ENCODE data around the gene TMEM131. TPM values are rescaled to one million over a fixed set of nuclear protein-coding genes. Genes with fewer than 3 reads are reported as not detected.

The TMEM131 gene
- total and polyA plus RNA-seq, 10 of the 15 experiments (the other 5 are each of a cell fraction or from before 2014, with no cell fraction given): 6.0 to 48.2 (median 23.2) TPM

DNA sequence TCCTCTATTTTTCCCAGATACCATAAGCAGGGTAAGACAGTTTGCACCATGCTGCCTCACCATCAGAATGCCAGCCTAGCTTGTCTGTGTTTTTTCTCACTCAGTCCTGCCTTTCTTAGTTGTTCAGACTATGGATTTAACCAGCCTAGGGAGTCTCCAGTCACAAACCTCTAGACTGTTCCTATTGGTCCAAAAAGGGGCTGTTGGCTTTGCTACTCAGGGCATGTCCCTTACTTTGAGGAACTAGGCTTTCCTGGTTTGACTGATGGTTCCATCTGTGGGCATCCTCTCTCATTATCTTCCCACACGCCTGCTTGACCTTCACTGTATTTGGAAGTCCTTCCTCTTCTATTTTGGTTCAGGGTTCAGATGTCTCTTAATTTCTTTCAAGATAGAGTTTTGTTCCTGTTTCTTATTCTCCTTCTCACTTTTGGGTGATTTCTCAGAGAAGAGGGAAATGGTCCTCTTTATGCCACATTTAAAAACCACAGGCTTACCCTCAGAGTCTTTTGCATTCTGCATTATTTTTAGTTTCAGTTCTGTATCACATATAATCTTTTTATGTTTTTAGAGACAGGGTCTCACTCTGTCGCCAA, 31.3 kb upstream of the TMEM131 start (continued):
- TF ChIP-seq, protein P1, sequence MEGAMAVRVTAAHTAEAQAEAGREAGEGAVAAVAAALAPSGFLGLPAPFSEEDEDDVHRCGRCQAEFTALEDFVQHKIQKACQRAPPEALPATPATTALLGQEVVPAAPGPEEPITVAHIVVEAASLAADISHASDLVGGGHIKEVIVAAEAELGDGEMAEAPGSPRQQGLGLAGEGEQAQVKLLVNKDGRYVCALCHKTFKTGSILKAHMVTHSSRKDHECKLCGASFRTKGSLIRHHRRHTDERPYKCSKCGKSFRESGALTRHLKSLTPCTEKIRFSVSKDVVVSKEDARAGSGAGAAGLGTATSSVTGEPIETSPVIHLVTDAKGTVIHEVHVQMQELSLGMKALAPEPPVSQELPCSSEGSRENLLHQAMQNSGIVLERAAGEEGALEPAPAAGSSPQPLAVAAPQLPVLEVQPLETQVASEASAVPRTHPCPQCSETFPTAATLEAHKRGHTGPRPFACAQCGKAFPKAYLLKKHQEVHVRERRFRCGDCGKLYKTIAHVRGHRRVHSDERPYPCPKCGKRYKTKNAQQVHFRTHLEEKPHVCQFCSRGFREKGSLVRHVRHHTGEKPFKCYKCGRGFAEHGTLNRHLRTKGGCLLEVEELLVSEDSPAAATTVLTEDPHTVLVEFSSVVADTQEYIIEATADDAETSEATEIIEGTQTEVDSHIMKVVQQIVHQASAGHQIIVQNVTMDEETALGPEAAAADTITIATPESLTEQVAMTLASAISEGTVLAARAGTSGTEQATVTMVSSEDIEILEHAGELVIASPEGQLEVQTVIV (IDR thresholded peaks at IDR 0.05; ENCODE audit: borderline replicate concordance, partially characterized antibody): no peak
- TF ChIP-seq, protein P2, sequence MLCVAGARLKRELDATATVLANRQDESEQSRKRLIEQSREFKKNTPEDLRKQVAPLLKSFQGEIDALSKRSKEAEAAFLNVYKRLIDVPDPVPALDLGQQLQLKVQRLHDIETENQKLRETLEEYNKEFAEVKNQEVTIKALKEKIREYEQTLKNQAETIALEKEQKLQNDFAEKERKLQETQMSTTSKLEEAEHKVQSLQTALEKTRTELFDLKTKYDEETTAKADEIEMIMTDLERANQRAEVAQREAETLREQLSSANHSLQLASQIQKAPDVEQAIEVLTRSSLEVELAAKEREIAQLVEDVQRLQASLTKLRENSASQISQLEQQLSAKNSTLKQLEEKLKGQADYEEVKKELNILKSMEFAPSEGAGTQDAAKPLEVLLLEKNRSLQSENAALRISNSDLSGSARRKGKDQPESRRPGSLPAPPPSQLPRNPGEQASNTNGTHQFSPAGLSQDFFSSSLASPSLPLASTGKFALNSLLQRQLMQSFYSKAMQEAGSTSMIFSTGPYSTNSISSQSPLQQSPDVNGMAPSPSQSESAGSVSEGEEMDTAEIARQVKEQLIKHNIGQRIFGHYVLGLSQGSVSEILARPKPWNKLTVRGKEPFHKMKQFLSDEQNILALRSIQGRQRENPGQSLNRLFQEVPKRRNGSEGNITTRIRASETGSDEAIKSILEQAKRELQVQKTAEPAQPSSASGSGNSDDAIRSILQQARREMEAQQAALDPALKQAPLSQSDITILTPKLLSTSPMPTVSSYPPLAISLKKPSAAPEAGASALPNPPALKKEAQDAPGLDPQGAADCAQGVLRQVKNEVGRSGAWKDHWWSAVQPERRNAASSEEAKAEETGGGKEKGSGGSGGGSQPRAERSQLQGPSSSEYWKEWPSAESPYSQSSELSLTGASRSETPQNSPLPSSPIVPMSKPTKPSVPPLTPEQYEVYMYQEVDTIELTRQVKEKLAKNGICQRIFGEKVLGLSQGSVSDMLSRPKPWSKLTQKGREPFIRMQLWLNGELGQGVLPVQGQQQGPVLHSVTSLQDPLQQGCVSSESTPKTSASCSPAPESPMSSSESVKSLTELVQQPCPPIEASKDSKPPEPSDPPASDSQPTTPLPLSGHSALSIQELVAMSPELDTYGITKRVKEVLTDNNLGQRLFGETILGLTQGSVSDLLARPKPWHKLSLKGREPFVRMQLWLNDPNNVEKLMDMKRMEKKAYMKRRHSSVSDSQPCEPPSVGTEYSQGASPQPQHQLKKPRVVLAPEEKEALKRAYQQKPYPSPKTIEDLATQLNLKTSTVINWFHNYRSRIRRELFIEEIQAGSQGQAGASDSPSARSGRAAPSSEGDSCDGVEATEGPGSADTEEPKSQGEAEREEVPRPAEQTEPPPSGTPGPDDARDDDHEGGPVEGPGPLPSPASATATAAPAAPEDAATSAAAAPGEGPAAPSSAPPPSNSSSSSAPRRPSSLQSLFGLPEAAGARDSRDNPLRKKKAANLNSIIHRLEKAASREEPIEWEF (IDR thresholded peaks at IDR 0.05; ENCODE audit: insufficient replicate concordance, low read depth, low read length): peak; percentile 54
- TF ChIP-seq IKZF1 (conservative IDR thresholded peaks at IDR 0.05) (peak; percentile 99), RCOR1 (conservative IDR thresholded peaks at IDR 0.05; ENCODE audit: low read depth, low read length) (peak; percentile 89; the same call in 1 of the 2 replicates), EP300 (IDR thresholded peaks at IDR 0.05; ENCODE audit: borderline replicate concordance in 1 of 2, control insufficient read depth in 1 of 2, low read depth in 2 of 2, low read length in 2 of 2) (peak; percentile 87 to 93)
- TF ChIP-seq, protein P3, sequence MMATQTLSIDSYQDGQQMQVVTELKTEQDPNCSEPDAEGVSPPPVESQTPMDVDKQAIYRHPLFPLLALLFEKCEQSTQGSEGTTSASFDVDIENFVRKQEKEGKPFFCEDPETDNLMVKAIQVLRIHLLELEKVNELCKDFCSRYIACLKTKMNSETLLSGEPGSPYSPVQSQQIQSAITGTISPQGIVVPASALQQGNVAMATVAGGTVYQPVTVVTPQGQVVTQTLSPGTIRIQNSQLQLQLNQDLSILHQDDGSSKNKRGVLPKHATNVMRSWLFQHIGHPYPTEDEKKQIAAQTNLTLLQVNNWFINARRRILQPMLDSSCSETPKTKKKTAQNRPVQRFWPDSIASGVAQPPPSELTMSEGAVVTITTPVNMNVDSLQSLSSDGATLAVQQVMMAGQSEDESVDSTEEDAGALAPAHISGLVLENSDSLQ (IDR thresholded peaks at IDR 0.05): peak; percentile 43; the same call in 1 of the 2 replicates
- TF ChIP-seq, protein P4, sequence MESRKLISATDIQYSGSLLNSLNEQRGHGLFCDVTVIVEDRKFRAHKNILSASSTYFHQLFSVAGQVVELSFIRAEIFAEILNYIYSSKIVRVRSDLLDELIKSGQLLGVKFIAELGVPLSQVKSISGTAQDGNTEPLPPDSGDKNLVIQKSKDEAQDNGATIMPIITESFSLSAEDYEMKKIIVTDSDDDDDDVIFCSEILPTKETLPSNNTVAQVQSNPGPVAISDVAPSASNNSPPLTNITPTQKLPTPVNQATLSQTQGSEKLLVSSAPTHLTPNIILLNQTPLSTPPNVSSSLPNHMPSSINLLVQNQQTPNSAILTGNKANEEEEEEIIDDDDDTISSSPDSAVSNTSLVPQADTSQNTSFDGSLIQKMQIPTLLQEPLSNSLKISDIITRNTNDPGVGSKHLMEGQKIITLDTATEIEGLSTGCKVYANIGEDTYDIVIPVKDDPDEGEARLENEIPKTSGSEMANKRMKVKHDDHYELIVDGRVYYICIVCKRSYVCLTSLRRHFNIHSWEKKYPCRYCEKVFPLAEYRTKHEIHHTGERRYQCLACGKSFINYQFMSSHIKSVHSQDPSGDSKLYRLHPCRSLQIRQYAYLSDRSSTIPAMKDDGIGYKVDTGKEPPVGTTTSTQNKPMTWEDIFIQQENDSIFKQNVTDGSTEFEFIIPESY (IDR thresholded peaks at IDR 0.05): no peak
- TF ChIP-seq, protein P5, sequence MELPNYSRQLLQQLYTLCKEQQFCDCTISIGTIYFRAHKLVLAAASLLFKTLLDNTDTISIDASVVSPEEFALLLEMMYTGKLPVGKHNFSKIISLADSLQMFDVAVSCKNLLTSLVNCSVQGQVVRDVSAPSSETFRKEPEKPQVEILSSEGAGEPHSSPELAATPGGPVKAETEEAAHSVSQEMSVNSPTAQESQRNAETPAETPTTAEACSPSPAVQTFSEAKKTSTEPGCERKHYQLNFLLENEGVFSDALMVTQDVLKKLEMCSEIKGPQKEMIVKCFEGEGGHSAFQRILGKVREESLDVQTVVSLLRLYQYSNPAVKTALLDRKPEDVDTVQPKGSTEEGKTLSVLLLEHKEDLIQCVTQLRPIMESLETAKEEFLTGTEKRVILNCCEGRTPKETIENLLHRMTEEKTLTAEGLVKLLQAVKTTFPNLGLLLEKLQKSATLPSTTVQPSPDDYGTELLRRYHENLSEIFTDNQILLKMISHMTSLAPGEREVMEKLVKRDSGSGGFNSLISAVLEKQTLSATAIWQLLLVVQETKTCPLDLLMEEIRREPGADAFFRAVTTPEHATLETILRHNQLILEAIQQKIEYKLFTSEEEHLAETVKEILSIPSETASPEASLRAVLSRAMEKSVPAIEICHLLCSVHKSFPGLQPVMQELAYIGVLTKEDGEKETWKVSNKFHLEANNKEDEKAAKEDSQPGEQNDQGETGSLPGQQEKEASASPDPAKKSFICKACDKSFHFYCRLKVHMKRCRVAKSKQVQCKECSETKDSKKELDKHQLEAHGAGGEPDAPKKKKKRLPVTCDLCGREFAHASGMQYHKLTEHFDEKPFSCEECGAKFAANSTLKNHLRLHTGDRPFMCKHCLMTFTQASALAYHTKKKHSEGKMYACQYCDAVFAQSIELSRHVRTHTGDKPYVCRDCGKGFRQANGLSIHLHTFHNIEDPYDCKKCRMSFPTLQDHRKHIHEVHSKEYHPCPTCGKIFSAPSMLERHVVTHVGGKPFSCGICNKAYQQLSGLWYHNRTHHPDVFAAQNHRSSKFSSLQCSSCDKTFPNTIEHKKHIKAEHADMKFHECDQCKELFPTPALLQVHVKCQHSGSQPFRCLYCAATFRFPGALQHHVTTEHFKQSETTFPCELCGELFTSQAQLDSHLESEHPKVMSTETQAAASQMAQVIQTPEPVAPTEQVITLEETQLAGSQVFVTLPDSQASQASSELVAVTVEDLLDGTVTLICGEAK (IDR thresholded peaks at IDR 0.05; ENCODE audit: borderline replicate concordance): no peak
- TF ChIP-seq, protein P6, sequence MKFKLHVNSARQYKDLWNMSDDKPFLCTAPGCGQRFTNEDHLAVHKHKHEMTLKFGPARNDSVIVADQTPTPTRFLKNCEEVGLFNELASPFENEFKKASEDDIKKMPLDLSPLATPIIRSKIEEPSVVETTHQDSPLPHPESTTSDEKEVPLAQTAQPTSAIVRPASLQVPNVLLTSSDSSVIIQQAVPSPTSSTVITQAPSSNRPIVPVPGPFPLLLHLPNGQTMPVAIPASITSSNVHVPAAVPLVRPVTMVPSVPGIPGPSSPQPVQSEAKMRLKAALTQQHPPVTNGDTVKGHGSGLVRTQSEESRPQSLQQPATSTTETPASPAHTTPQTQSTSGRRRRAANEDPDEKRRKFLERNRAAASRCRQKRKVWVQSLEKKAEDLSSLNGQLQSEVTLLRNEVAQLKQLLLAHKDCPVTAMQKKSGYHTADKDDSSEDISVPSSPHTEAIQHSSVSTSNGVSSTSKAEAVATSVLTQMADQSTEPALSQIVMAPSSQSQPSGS (IDR thresholded peaks at IDR 0.05; ENCODE audit: low read length): peak; percentile 94
- TF ChIP-seq, protein P7, sequence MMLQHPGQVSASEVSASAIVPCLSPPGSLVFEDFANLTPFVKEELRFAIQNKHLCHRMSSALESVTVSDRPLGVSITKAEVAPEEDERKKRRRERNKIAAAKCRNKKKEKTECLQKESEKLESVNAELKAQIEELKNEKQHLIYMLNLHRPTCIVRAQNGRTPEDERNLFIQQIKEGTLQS (IDR thresholded peaks at IDR 0.05; ENCODE audit: borderline replicate concordance, extremely low read depth, low read depth, low read length): no peak

All from GM12878 (cell line).